ENCODE measurements around the gene C3orf80. TPM values are rescaled to one million over a fixed set of nuclear protein-coding genes. Genes with fewer than 3 reads are reported as not detected.

The C3orf80 gene
- polyA plus RNA-seq, 1 of the 3 experiments (the other 2 are of a cell fraction): not detected

DNA sequence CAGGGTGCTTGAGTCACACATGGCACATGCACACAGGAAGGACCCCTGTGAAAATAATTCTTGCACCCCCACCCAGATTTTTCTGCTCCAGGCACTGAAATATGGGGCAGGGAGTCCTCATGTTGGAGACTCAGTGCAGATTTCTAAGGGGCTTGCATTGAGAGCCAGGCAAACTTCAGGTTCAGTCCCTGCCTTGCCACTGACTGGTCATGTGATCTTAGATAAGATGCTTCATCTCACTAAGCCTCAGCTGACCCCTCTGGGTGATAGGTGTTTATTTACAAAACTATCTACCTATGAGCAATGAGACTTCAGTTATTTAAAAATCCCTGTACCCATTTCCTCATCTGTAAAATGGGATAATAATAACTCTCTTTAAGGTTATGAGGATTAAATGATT, 30.1 kb upstream of the C3orf80 start:
- Histone ChIP-seq H3K36me3 (replicated peaks in 1 of 2; ENCODE audit: control insufficient read depth in 1 of 2, insufficient read depth in 2 of 2, low read length in 1 of 2) (no peaks in the 10 kb centered on the region), H3K9me2 (no peaks in the 10 kb centered on the region), H3F3A (replicated peaks; ENCODE audit: insufficient read depth) (no peaks in the 10 kb centered on the region), H4K20me1 (ENCODE audit: insufficient read depth) (no peaks in the 10 kb centered on the region), H3K27me3 (ENCODE audit: insufficient read depth) (no peaks in the 10 kb centered on the region), H3K9me3 (no peaks in the 10 kb centered on the region), H3K4me2 (no peak overlapping the region), H3K27ac (ENCODE audit: low read depth in 2 of 2, low read length in 1 of 2) (no peak overlapping the region), H3K9ac (no peak overlapping the region), H3K79me2 (ENCODE audit: insufficient read depth) (no peaks in the 10 kb centered on the region), H3K4me1 (ENCODE audit: control insufficient read depth in 1 of 2, insufficient read depth in 2 of 2, low read depth in 1 of 2, low read length in 1 of 2) (no peaks in the 10 kb centered on the region), H3K4me3 (ENCODE audit: low read depth in 2 of 2, low read length in 1 of 2) (no peak overlapping the region), H2AFZ (ENCODE audit: low read depth) (no peak overlapping the region)
- CTCF ChIA-PET: no interaction called here
- TF ChIP-seq JUND (IDR thresholded peaks at IDR 0.05): no peak
- no peak for TF ChIP-seq SMC3 (IDR thresholded peaks at IDR 0.05; ENCODE audit: low read depth, low read length)
- no peak for TF ChIP-seq NFIC (IDR thresholded peaks at IDR 0.05; ENCODE audit: borderline replicate concordance)
- TF ChIP-seq, protein P1, sequence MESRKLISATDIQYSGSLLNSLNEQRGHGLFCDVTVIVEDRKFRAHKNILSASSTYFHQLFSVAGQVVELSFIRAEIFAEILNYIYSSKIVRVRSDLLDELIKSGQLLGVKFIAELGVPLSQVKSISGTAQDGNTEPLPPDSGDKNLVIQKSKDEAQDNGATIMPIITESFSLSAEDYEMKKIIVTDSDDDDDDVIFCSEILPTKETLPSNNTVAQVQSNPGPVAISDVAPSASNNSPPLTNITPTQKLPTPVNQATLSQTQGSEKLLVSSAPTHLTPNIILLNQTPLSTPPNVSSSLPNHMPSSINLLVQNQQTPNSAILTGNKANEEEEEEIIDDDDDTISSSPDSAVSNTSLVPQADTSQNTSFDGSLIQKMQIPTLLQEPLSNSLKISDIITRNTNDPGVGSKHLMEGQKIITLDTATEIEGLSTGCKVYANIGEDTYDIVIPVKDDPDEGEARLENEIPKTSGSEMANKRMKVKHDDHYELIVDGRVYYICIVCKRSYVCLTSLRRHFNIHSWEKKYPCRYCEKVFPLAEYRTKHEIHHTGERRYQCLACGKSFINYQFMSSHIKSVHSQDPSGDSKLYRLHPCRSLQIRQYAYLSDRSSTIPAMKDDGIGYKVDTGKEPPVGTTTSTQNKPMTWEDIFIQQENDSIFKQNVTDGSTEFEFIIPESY (IDR thresholded peaks at IDR 0.05; ENCODE audit: borderline replicate concordance, low read depth): no peak
- TF ChIP-seq, protein P2, sequence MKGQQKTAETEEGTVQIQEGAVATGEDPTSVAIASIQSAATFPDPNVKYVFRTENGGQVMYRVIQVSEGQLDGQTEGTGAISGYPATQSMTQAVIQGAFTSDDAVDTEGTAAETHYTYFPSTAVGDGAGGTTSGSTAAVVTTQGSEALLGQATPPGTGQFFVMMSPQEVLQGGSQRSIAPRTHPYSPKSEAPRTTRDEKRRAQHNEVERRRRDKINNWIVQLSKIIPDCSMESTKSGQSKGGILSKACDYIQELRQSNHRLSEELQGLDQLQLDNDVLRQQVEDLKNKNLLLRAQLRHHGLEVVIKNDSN (IDR thresholded peaks at IDR 0.05; ENCODE audit: borderline replicate concordance, low read depth): no peak
- TF ChIP-seq RXRA (IDR thresholded peaks at IDR 0.05; ENCODE audit: borderline replicate concordance, low read depth): no peak
- no peak for TF ChIP-seq EP300 (IDR thresholded peaks at IDR 0.05; ENCODE audit: borderline replicate concordance in 1 of 2, low read depth in 1 of 2, low read length in 1 of 2)
- TF ChIP-seq EZH2phosphoT487 (IDR thresholded peaks at IDR 0.05; ENCODE audit: borderline replicate concordance, low read depth): no peak
- no peak for TF ChIP-seq RCOR1 (IDR thresholded peaks at IDR 0.05; ENCODE audit: low read length)
- no peak for TF ChIP-seq FOXJ3 (CRISPR knock-in tag; IDR thresholded peaks at IDR 0.05)
- TF ChIP-seq FOXM1 (IDR thresholded peaks at IDR 0.05; ENCODE audit: low read depth): no peak
- POLR2A ChIA-PET: no interaction called here
- DNase-seq: no peak

DNA sequence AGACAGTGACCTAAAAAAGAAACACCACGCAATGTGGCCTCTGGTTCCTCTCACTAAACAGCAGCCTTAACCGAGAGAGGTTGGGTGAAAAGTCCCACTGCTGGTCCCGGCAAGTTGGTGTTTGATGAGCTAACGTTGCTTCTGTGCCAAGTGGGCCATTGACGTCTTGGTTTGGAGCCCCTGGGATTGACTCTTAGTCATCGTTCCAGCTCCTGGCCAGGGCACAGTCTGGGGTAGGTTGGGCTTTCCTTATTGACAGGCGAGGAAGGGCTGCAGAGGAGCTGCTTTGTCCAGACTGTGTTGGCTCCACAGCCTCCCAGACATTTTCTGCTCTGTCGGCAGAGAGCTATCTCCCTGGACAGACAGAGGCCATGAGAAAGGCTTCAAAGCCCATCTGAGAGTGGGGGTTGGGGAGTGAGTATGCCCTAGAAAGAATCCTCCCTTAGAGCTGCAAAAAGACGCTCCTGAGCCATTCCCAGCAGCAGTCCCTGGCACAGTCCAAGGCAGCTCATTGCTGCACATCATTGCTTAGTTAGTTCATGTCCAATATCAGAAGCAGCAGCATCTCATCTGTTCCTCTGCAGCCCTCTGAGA, 28.6 kb upstream of the C3orf80 start:
- no peaks in the 10 kb centered on the region for H3K79me2 ChIP-seq (ENCODE audit: insufficient read depth)
- no peaks in the 10 kb centered on the region for H3K9me2 ChIP-seq
- no peaks in the 10 kb centered on the region for H3F3A ChIP-seq (replicated peaks; ENCODE audit: insufficient read depth)
- H3K9ac ChIP-seq: no peak overlapping the region
- no peaks in the 10 kb centered on the region for H3K36me3 ChIP-seq (replicated peaks in 1 of 2; ENCODE audit: control insufficient read depth in 1 of 2, insufficient read depth in 2 of 2, low read length in 1 of 2)
- ChIA-PET CTCF (interaction anchor here (0.9 to 1.9 kb wide), 3 partner anchors 24 to 164 kb away, joined by 3 to 5 read pairs (median 3); no protein-coding TSS in a partner anchor), POLR2A (no interaction called here)
- H2AFZ ChIP-seq (ENCODE audit: low read depth): no peak overlapping the region
- 76% methylated on average over 3 of the region's 9 CpGs for WGBS (ENCODE audit: low lambda C conversion rate)
- no peaks in the 10 kb centered on the region for H3K4me1 ChIP-seq (ENCODE audit: control insufficient read depth in 1 of 2, insufficient read depth in 2 of 2, low read depth in 1 of 2, low read length in 1 of 2)
- no peaks in the 10 kb centered on the region for H3K27me3 ChIP-seq (ENCODE audit: insufficient read depth)
- H3K27ac ChIP-seq (ENCODE audit: low read depth in 2 of 2, low read length in 1 of 2): no peak overlapping the region
- H3K4me3 ChIP-seq (ENCODE audit: low read depth in 2 of 2, low read length in 1 of 2): no peak overlapping the region
- no peaks in the 10 kb centered on the region for H4K20me1 ChIP-seq (ENCODE audit: insufficient read depth)
- H3K9me3 ChIP-seq: no peaks in the 10 kb centered on the region
- no peak for DNase-seq
- no peak overlapping the region for H3K4me2 ChIP-seq
- TF ChIP-seq RFX5 (IDR thresholded peaks at IDR 0.05; ENCODE audit: low read length): no peak
- TF ChIP-seq, protein P3, sequence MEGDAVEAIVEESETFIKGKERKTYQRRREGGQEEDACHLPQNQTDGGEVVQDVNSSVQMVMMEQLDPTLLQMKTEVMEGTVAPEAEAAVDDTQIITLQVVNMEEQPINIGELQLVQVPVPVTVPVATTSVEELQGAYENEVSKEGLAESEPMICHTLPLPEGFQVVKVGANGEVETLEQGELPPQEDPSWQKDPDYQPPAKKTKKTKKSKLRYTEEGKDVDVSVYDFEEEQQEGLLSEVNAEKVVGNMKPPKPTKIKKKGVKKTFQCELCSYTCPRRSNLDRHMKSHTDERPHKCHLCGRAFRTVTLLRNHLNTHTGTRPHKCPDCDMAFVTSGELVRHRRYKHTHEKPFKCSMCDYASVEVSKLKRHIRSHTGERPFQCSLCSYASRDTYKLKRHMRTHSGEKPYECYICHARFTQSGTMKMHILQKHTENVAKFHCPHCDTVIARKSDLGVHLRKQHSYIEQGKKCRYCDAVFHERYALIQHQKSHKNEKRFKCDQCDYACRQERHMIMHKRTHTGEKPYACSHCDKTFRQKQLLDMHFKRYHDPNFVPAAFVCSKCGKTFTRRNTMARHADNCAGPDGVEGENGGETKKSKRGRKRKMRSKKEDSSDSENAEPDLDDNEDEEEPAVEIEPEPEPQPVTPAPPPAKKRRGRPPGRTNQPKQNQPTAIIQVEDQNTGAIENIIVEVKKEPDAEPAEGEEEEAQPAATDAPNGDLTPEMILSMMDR (IDR thresholded peaks at IDR 0.05): no peak
- TF ChIP-seq, protein P1 (IDR thresholded peaks at IDR 0.05; ENCODE audit: borderline replicate concordance, low read depth): no peak
- TF ChIP-seq, protein P4, sequence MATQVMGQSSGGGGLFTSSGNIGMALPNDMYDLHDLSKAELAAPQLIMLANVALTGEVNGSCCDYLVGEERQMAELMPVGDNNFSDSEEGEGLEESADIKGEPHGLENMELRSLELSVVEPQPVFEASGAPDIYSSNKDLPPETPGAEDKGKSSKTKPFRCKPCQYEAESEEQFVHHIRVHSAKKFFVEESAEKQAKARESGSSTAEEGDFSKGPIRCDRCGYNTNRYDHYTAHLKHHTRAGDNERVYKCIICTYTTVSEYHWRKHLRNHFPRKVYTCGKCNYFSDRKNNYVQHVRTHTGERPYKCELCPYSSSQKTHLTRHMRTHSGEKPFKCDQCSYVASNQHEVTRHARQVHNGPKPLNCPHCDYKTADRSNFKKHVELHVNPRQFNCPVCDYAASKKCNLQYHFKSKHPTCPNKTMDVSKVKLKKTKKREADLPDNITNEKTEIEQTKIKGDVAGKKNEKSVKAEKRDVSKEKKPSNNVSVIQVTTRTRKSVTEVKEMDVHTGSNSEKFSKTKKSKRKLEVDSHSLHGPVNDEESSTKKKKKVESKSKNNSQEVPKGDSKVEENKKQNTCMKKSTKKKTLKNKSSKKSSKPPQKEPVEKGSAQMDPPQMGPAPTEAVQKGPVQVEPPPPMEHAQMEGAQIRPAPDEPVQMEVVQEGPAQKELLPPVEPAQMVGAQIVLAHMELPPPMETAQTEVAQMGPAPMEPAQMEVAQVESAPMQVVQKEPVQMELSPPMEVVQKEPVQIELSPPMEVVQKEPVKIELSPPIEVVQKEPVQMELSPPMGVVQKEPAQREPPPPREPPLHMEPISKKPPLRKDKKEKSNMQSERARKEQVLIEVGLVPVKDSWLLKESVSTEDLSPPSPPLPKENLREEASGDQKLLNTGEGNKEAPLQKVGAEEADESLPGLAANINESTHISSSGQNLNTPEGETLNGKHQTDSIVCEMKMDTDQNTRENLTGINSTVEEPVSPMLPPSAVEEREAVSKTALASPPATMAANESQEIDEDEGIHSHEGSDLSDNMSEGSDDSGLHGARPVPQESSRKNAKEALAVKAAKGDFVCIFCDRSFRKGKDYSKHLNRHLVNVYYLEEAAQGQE (IDR thresholded peaks at IDR 0.05; ENCODE audit: low read depth, low read length): no peak
- TF ChIP-seq, protein P5, sequence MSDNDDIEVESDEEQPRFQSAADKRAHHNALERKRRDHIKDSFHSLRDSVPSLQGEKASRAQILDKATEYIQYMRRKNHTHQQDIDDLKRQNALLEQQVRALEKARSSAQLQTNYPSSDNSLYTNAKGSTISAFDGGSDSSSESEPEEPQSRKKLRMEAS (IDR thresholded peaks at IDR 0.05; ENCODE audit: low read depth): no peak
- TF ChIP-seq TEAD4 (IDR thresholded peaks at IDR 0.05; ENCODE audit: borderline replicate concordance, insufficient read depth): no peak

All from SK-N-SH (cell line).